Erythroblast (primary cell): ENCODE data around the gene FBXL13.

Experiments used
- GATA1 ChIP-seq: IDR thresholded peaks from 2 replicates; pipeline ENCODE4 v1.6.1; 2011; ENCODE audit warnings: low read depth, mild to moderate bottlenecking, control low read depth, low read length, moderate library complexity
- POLR2A ChIP-seq: IDR thresholded peaks from 2 replicates; pipeline ENCODE4 v1.6.1; 2011; ENCODE audit warnings: mild to moderate bottlenecking, low read length

DNA sequence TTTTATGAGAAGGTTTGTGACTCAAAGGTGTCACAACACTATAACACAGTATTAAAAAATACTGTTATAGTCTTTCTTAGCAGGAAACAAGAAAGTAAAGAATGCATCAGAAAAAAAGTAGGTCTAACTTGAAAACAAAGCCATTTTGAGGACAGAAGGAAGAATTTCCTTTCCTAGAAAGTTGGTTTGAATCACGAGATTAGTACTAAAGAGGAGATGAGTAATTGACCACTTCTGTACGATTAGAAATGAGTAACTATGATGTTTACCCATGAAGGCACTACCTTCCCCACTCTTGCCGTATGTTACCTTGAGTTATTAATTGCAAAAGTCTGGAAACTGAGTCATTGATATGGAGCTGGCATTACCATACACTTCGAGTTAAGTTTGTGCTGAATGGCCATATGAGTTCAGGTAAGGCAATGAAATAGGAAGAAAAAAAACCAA is 260.5 kb downstream of the FBXL13 start:
- TF ChIP-seq POLR2A = no peak
- no peak for TF ChIP-seq GATA1
